Sigmoid colon (tissue), 7 donors: Measurements from ENCODE around the gene PATL2. TPM values are rescaled to one million over a fixed set of nuclear protein-coding genes. Genes with fewer than 3 reads are reported as not detected.
"Not testable (repeated sequence)": the region's sequence is repeated elsewhere in the genome, so short reads cannot be mapped to it uniquely, and the experiment has no call there.

Experiments used
- DNase-seq: peaks from one replicate; pipeline ENCODE4 v3.0.0-alpha.2; 2019
- H3K27ac ChIP-seq, 4 donors: fragments of 200-600 bp; sonication (generic); one replicate each; pipeline ENCODE4 v1.5.1; 2016 to 2019; ENCODE audit warnings: mild to moderate bottlenecking in 1 of 4
- H3K27me3 ChIP-seq, 3 donors: fragments of 200-600 bp; sonication (generic); one replicate each; pipeline ENCODE4 v1.5.1; 2019; ENCODE audit warnings: mild to moderate bottlenecking in 1 of 3
- H3K36me3 ChIP-seq, 4 donors: fragments of 200-600 bp; sonication (generic); one replicate each; pipeline ENCODE4 v1.5.1; 2016 to 2019
- H3K4me1 ChIP-seq, 4 donors: fragments of 200-600 bp; sonication (generic); one replicate each; pipeline ENCODE4 v1.5.1; 2017 to 2019
- H3K4me3 ChIP-seq, 4 donors: fragments of 200-600 bp; sonication (generic); one replicate each; pipeline ENCODE4 v1.5.1; 2017 to 2019; ENCODE audit warnings: mild to moderate bottlenecking in 2 of 4, moderate library complexity in 1 of 4
- H3K9me3 ChIP-seq, 4 donors: fragments of 200-600 bp in 3 of 4; sonication (generic) in 3 of 4; one replicate each; pipeline versions ENCODE4 v1.5.1 to v1.6.1; 2013 to 2019
- EP300 ChIP-seq, 4 donors: sonication (generic); formaldehyde crosslinking; IDR thresholded peaks; one replicate each; pipeline ENCODE4 v1.6.1; 2017; ENCODE audit warnings: antibody characterized with exemption in 4 of 4
- POLR2A ChIP-seq, 2 donors: fragments of 450-650 bp; IDR thresholded peaks; one replicate each; pipeline ENCODE4 v1.6.1; 2016; ENCODE audit warnings: antibody characterized with exemption in 2 of 2, mild to moderate bottlenecking in 2 of 2, moderate library complexity in 2 of 2
- POLR2AphosphoS5 ChIP-seq, 4 donors: sonication (generic); formaldehyde crosslinking; IDR thresholded peaks; one replicate each; pipeline ENCODE4 v1.6.1; 2017; ENCODE audit warnings: antibody characterized with exemption in 4 of 4
- WGBS, 2 donors: extraction: QIAGEN DNeasy Blood & Tissue Kit; methylation state at CpG; one replicate each; pipeline ENCODE4 v1.1.7; 2013; 5-methylcytosine and 5-hydroxymethylcytosine counted together
- intact Hi-C: fragments of 100-400 bp; cut with DNase I; formaldehyde crosslinking; loops from one replicate; pipeline ENCODE4 v1.15.1; 2023
- polyA plus RNA-seq, 3 donors: library from polyadenylated mRNA; stranded (reverse); fragments of 200-250 nt; gene quantifications; one replicate each; pipeline ENCODE4 v1.2.3, GENCODE V29; 2013
- total RNA-seq, 4 donors: library from RNA; depleted of rRNA; stranded (reverse); fragments of >200 nt; gene quantifications; one replicate each; pipeline ENCODE4 v1.1.0, GENCODE V29; 2016
- TF ChIP-seq, protein P1 (sequence below), 4 experiments: fragments of 450-650 bp in 3 of 4; fragments of 200-600 bp in 1 of 4; IDR thresholded peaks; one replicate each; pipeline ENCODE4 v1.5.1; 2016 to 2019; ENCODE audit warnings: antibody characterized with exemption in 4 of 4, mild to moderate bottlenecking in 3 of 4, moderate library complexity in 2 of 4
- donor health status: healthy with polysubstance abuse.
- donor health status: Bipolar disorder and iron deficiency.
- donor health status: healthy.

The PATL2 gene
- total and polyA plus RNA-seq, 7 donors, result 0.41 to 8.1 (median 0.91) TPM; not detected in 1

DNA sequence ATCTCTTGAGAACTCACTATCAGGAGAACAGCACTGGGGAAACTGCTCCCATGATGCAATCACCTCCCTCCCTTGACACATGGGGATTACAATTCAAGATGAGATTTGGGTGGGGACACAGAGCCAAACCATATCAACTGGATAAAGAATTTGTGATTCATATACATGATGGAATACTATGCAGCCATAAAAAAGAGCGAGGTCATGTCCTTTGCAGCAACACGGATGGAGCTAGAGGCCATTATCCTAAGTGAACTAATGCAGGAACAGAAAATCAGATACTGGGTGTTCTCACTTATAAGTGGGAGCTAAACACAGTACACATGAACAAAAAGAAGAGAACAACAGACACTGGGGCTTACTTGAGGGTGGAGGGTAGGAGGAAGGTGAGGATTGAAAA lies 64.7 kb downstream of the PATL2 start:
- no peak for TF ChIP-seq POLR2AphosphoS5 (IDR thresholded peaks at IDR 0.05)
- no peak for TF ChIP-seq POLR2A (IDR thresholded peaks at IDR 0.05)
- TF ChIP-seq EP300 (IDR thresholded peaks at IDR 0.05), result no peak
- TF ChIP-seq, protein P1, sequence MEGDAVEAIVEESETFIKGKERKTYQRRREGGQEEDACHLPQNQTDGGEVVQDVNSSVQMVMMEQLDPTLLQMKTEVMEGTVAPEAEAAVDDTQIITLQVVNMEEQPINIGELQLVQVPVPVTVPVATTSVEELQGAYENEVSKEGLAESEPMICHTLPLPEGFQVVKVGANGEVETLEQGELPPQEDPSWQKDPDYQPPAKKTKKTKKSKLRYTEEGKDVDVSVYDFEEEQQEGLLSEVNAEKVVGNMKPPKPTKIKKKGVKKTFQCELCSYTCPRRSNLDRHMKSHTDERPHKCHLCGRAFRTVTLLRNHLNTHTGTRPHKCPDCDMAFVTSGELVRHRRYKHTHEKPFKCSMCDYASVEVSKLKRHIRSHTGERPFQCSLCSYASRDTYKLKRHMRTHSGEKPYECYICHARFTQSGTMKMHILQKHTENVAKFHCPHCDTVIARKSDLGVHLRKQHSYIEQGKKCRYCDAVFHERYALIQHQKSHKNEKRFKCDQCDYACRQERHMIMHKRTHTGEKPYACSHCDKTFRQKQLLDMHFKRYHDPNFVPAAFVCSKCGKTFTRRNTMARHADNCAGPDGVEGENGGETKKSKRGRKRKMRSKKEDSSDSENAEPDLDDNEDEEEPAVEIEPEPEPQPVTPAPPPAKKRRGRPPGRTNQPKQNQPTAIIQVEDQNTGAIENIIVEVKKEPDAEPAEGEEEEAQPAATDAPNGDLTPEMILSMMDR (IDR thresholded peaks at IDR 0.05), result no peak
- intact Hi-C loops, result no loop called here
- H3K9me3 ChIP-seq, result no peaks in the 10 kb centered on the region
- 98 to 99% methylated on average over 2 of the region's 2 CpGs for WGBS, 2 donors
- no peaks in the 10 kb centered on the region for H3K27me3 ChIP-seq
- no peaks in the 10 kb centered on the region for H3K4me1 ChIP-seq
- DNase-seq, result no peak
- H3K36me3 ChIP-seq, result peaks cover 5 to 64% (median 22%) of the 10 kb centered on the region in 4 donors
- no peak overlapping the region for H3K27ac ChIP-seq
- H3K4me3 ChIP-seq, result no peak overlapping the region

DNA sequence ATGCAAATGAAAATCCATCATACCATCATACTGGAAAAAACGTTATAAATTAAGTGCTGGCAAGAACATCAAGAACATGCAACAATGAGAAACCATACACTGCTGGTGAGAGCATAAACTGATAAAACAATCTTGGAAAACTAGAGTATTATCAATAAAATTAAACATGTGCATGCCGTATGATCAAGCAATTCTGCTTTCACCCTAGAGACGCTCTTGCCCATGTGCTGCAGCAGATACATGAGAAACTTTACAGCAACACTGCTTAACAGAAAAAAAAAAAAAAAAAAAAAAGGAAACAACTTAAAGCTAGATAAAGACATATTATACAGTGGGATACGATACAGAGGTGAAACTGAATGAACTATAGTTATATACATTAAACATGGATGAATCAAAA lies 69.5 kb downstream of the PATL2 start:
- 90 to 96% methylated on average over 4 of the region's 4 CpGs for WGBS, 2 donors
- TF ChIP-seq EP300 (IDR thresholded peaks at IDR 0.05), result no peak
- TF ChIP-seq POLR2AphosphoS5 (IDR thresholded peaks at IDR 0.05), result no peak
- peaks cover 0 to 44% (median 9%) of the 10 kb centered on the region in 4 donors for H3K36me3 ChIP-seq
- no peaks in the 10 kb centered on the region for H3K27me3 ChIP-seq
- H3K9me3 ChIP-seq, result no peaks in the 10 kb centered on the region
- no peaks in the 10 kb centered on the region for H3K4me1 ChIP-seq
- intact Hi-C loops, result no loop called here
- no peak for DNase-seq
- no peak overlapping the region for H3K4me3 ChIP-seq
- H3K27ac ChIP-seq, result no peak overlapping the region

DNA sequence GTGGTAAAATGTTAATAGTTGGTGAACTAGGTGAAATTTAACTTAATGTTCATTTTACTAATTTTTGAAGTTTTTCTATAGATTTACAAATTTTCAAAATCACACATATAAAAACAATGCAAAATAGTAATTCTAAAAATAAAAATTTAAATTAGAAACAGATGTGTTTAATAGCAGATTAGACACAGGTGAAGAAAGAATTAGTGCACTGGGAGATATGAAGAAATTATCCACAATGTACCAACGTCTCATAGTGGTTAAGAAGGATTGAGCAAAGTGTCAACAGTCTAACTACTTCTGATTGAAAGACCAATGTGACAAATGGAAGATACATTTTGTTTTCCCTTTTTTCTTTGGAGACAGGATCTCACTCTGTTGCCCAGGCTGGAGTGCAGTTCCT lies 74.1 kb downstream of the PATL2 start:
- peaks cover 12 to 64% (median 19%) of the 10 kb centered on the region in 4 donors for H3K36me3 ChIP-seq
- intact Hi-C loops, result no loop called here

DNA sequence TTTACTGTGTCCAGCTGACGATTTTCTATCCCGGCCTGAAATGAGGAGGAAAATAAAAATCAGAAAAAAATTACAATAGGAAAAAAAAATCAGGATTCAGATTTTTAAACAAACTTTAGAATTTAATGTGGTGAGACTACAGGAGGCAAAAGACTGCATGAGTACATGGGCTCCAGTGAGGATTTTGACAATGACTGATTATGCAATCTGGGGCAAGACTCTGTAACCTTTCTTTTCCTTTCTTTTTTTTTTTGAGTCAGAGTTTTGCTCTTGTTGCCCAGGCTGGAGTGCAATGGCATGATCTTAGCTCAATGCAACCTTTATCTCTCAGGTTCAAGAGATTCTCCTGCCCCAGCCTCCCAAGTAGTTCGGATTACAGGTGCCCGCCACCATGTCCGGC lies 77.5 kb downstream of the PATL2 start:
- Histone ChIP-seq H3K4me1 (no peaks in the 10 kb centered on the region), H3K4me3 (no peak overlapping the region), H3K36me3 (peaks cover 12 to 83% (median 34%) of the 10 kb centered on the region in 4 donors), H3K27ac (no peak overlapping the region), H3K27me3 (no peaks in the 10 kb centered on the region), H3K9me3 (no peaks in the 10 kb centered on the region)
- DNase-seq, result no peak
- intact Hi-C loops, result no loop called here
- WGBS, 2 donors, result 98% methylated on average over 5 of the region's 5 CpGs
- no peak for TF ChIP-seq POLR2A (IDR thresholded peaks at IDR 0.05)
- no peak for TF ChIP-seq POLR2AphosphoS5 (IDR thresholded peaks at IDR 0.05)
- no peak for TF ChIP-seq EP300 (IDR thresholded peaks at IDR 0.05)
- TF ChIP-seq, protein P1 (IDR thresholded peaks at IDR 0.05), result no peak

More for the DNA sequence above, 74.1 kb downstream of the PATL2 start:
- no peak for DNase-seq
- Histone ChIP-seq H3K9me3 (no peaks in the 10 kb centered on the region), H3K27ac (no peak overlapping the region), H3K27me3 (no peaks in the 10 kb centered on the region), H3K4me3 (no peak overlapping the region), H3K4me1 (no peaks in the 10 kb centered on the region)
- WGBS, 2 donors, result 85 to 97% methylated on average over 1 of the region's 1 CpG
- no peak for TF ChIP-seq EP300 (IDR thresholded peaks at IDR 0.05)
- TF ChIP-seq POLR2AphosphoS5 (IDR thresholded peaks at IDR 0.05), result no peak
- TF ChIP-seq POLR2A (IDR thresholded peaks at IDR 0.05), result no peak
- TF ChIP-seq, protein P1 (IDR thresholded peaks at IDR 0.05), result no peak

DNA sequence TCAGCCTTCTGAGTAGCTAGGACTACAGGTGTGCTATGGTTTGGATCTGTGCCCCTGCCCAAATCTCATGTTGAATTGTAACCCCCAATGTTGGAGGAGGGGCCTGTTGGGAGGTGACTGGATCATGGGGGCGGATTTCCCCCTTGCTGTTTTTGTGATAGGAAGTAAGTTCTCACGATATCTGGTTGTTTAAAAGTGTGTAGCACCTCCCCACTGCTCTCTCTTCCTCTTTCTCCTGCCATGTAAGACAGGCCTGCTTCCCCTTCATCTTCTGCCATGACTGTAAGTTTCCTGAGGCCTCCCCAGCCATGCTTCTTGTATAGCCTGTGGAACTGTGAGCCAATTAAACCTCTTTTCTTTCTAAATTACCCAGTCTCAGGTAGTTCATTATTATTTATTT lies 85.8 kb downstream of the PATL2 start:
- 82 to 91% methylated on average over 2 of the region's 2 CpGs for WGBS, 2 donors
- H3K36me3 ChIP-seq, result peaks cover 9 to 94% (median 52%) of the 10 kb centered on the region in 4 donors

DNA sequence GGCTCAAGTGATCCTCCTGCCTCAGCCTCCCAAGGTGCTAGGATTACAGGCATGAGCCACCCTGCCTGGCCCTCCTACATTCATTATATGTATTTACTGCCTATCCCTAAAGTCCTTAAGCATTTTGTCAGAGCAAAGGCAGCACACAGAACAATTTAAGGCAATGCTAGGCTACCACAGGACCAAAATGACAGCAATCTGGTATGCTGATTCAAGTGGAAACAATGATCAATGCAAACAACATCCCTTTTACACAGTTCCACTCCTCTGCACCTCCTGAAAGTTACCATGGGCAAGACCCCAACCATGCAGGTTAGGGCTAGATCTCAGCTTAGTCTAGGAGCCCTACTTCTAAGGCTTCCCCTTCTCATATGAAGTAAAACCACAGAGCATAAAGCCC lies 87.9 kb downstream of the PATL2 start:
- Histone ChIP-seq H3K4me1 (no peaks in the 10 kb centered on the region), H3K9me3 (no peaks in the 10 kb centered on the region), H3K4me3 (no peak overlapping the region), H3K27me3 (no peaks in the 10 kb centered on the region), H3K27ac (no peak overlapping the region), H3K36me3 (peaks cover 9 to 94% (median 46%) of the 10 kb centered on the region in 4 donors)
- TF ChIP-seq EP300 (IDR thresholded peaks at IDR 0.05) (no peak), POLR2AphosphoS5 (IDR thresholded peaks at IDR 0.05) (no peak), POLR2A (IDR thresholded peaks at IDR 0.05) (no peak)
- DNase-seq, result no peak
- intact Hi-C loops, result no loop called here

More for the DNA sequence above, 85.8 kb downstream of the PATL2 start:
- intact Hi-C loops, H3K27me3 ChIP-seq, DNase-seq, H3K27ac ChIP-seq, H3K4me3 ChIP-seq, H3K4me1 ChIP-seq, H3K9me3 ChIP-seq: not testable (repeated sequence)
